ENCODE results near the gene COL9A3. TPM values are rescaled to one million over a fixed set of nuclear protein-coding genes. Genes with fewer than 3 reads are reported as not detected.

The COL9A3 gene
- total and polyA plus RNA-seq, 2 donors from 2014 or later = 2.3 to 4.3 TPM

DNA sequence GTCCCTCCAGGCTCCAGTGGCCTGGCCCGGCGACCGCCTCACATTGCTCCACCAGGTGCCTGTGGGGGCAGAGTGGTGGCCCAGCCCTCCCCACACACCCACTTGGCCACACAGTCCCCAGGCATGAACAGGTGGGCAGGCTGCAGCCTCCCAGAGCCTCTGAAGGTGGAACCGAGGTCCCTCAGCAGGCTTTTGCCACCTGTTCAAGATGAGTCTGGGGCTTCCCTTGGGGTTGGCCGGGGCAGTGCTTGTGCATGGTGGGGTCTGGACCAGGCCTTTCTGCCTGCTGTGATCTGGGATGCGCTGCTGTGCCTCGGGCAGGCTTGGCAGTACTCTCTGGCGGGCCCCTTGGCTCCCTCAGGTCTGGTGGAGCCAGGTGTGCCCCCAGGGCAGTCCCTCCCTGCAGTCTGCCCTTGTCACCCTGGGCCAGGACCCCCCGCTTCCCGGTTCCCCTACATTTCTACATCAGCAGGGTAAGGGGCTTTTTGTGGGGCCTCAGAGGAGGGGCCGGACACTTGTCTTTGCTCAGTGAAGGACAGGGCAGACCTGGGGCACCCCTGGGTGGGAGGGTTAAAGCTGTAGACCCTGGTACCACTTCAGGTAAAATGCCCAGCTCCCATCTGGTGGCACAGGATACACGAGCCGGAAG, 2.7 kb upstream of the COL9A3 start:
- H3K4me3 ChIP-seq (ENCODE audit: low read length in 3 of 3) = no peak overlapping the region
- H3K36me3 ChIP-seq (ENCODE audit: control insufficient read depth in 2 of 3, insufficient read depth in 3 of 3, low read length in 3 of 3) = peaks cover 0 to 19% (median 5%) of the 10 kb centered on the region in 3 donors
- H3K9me3 ChIP-seq (ENCODE audit: control insufficient read depth in 2 of 3, insufficient read depth in 1 of 3, low read length in 3 of 3) = no peaks in the 10 kb centered on the region
- FAIRE-seq (no peak), DNase-seq (no peak)
- TF ChIP-seq, protein P1, sequence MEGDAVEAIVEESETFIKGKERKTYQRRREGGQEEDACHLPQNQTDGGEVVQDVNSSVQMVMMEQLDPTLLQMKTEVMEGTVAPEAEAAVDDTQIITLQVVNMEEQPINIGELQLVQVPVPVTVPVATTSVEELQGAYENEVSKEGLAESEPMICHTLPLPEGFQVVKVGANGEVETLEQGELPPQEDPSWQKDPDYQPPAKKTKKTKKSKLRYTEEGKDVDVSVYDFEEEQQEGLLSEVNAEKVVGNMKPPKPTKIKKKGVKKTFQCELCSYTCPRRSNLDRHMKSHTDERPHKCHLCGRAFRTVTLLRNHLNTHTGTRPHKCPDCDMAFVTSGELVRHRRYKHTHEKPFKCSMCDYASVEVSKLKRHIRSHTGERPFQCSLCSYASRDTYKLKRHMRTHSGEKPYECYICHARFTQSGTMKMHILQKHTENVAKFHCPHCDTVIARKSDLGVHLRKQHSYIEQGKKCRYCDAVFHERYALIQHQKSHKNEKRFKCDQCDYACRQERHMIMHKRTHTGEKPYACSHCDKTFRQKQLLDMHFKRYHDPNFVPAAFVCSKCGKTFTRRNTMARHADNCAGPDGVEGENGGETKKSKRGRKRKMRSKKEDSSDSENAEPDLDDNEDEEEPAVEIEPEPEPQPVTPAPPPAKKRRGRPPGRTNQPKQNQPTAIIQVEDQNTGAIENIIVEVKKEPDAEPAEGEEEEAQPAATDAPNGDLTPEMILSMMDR (IDR thresholded peaks at IDR 0.05; ENCODE audit: borderline replicate concordance, extremely low read depth, insufficient read depth) = no peak
- intact Hi-C loops (cut with DNase I) = no loop called here
- peaks cover 4% of the 10 kb centered on the region for H3K27me3 ChIP-seq (ENCODE audit: control insufficient read depth, insufficient read depth, low read length)
- peaks cover 0 to 12% (median 0%) of the 10 kb centered on the region in 3 donors for H3K4me1 ChIP-seq (ENCODE audit: control insufficient read depth in 2 of 3, insufficient read depth in 2 of 3, low read depth in 1 of 3, low read length in 3 of 3)
- H3K27ac ChIP-seq (ENCODE audit: low read depth in 2 of 2, low read length in 2 of 2) = no peak overlapping the region
- no peak overlapping the region for H3K9ac ChIP-seq (ENCODE audit: low read length in 3 of 3)

DNA sequence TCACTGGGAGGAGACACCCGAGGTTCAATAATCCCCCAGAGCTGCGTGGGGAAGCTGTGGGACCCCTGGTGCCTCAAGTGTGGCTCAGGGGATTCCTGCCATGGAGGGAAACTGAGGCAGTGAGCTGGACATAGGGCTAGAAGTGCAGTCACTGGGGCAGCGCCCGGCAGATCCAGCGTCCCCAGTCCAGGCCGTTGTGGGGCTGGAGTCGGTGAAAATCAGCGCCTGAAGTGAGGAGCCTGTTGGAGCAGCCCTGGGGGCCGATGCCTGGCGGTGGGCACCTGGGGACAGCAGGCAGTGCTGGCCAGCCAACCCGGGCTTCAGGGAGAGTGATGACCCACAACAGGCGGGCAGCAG, 2.2 kb upstream of the COL9A3 start:
- intact Hi-C loops (cut with DNase I) = no loop called here
- Histone ChIP-seq H3K9me3 (ENCODE audit: control insufficient read depth in 2 of 3, insufficient read depth in 1 of 3, low read length in 3 of 3) (no peaks in the 10 kb centered on the region), H3K9ac (ENCODE audit: low read length in 3 of 3) (no peak overlapping the region), H3K27me3 (ENCODE audit: control insufficient read depth, insufficient read depth, low read length) (peaks cover 4% of the 10 kb centered on the region), H3K4me3 (ENCODE audit: low read length in 3 of 3) (no peak overlapping the region), H3K27ac (ENCODE audit: low read depth in 2 of 2, low read length in 2 of 2) (no peak overlapping the region), H3K36me3 (ENCODE audit: control insufficient read depth in 2 of 3, insufficient read depth in 3 of 3, low read length in 3 of 3) (peaks cover 0 to 14% (median 4%) of the 10 kb centered on the region in 3 donors), H3K4me1 (ENCODE audit: control insufficient read depth in 2 of 3, insufficient read depth in 2 of 3, low read depth in 1 of 3, low read length in 3 of 3) (peaks cover 0 to 14% (median 0%) of the 10 kb centered on the region in 3 donors)
- FAIRE-seq (no peak), DNase-seq (no peak)
- TF ChIP-seq, protein P1 (IDR thresholded peaks at IDR 0.05; ENCODE audit: borderline replicate concordance, extremely low read depth, insufficient read depth) = no peak

DNA sequence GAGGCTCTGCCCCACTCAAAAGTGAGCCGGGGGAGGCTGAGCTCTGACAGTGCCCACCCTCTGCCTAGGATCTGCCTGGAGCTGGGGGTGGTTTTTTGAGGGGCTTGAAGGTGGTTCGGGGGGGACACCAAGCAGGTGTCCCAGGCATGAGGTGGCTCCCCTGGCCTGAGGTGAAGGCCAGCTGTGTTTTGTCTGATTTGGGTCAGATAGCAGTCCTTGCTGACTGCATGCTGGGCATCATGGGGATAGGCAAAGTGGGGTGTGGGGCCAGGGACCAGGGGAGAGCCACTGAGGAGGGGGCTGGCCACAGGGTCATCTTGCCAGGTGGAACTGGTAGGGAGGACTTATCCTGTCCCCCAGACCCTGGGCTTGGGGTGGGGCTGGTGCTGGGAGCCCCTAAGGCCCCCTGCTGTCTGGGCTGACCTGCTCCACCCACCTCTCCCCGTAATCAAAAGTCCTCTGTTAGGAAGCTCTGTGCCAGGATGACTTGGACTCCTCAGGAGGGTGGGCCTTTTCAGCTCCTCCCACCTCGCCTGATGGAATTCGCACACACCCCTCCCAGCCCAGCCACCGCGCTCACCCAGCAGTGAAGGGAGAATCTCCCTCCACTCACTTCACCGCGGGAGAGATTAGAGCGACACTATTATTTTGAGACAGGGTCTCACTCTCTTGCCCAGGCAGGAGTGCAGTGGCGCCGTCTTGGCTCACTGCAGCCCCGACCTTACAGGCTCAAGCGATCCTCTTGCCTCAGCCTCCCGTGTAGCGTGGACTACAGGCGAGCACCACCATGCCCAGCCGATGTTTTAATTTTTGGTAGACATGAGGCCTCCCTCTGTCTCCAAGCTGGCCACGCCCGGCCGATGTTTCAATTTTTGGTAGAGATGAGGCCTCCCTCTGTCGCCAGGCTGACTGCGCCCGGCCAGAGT, 1.5 kb upstream of the COL9A3 start:
- no peaks in the 10 kb centered on the region for H3K9me3 ChIP-seq (ENCODE audit: control insufficient read depth in 2 of 3, insufficient read depth in 1 of 3, low read length in 3 of 3)
- DNase-seq = peak in 2 of 5 donors; percentile 54 to 63
- TF ChIP-seq, protein P1 (IDR thresholded peaks at IDR 0.05; ENCODE audit: borderline replicate concordance, extremely low read depth, insufficient read depth) = no peak
- H3K27me3 ChIP-seq (ENCODE audit: control insufficient read depth, insufficient read depth, low read length) = peaks cover 4% of the 10 kb centered on the region
- FAIRE-seq = no peak
- peaks cover 0 to 14% (median 0%) of the 10 kb centered on the region in 3 donors for H3K4me1 ChIP-seq (ENCODE audit: control insufficient read depth in 2 of 3, insufficient read depth in 2 of 3, low read depth in 1 of 3, low read length in 3 of 3)
- H3K9ac ChIP-seq (ENCODE audit: low read length in 3 of 3) = no peak overlapping the region
- H3K27ac ChIP-seq (ENCODE audit: low read depth in 2 of 2, low read length in 2 of 2) = no peak overlapping the region
- no peak overlapping the region for H3K4me3 ChIP-seq (ENCODE audit: low read length in 3 of 3)
- peaks cover 0 to 9% (median 4%) of the 10 kb centered on the region in 3 donors for H3K36me3 ChIP-seq (ENCODE audit: control insufficient read depth in 2 of 3, insufficient read depth in 3 of 3, low read length in 3 of 3)
- intact Hi-C loops (cut with DNase I) = no loop called here

Measured in kidney (tissue), 14 donors.